Measurements from ENCODE around the gene MAN1C1. TPM values are rescaled to one million over a fixed set of nuclear protein-coding genes. Genes with fewer than 3 reads are reported as not detected.
A peak's percentile ranks its signal among the peaks of the same experiment; 100 is the strongest.

The MAN1C1 gene
- polyA plus RNA-seq (2013, experiment 1 of 2), result 7.3 TPM
- 7.1 TPM for polyA plus RNA-seq (2013, experiment 2 of 2)

GRCh38 chr1:25616095-25616986 is at the start of gene MAN1C1:
TSS of gene MAN1C1 (plus strand) at chr1:25616791. CDS start at chr1:25617798, 1,007 bp downstream.
- H2BK15ac ChIP-seq (ENCODE audit: low read length), result peak within 1 kb of the TSS; percentile 41
- no peaks in the 10 kb centered on the region for H3K79me1 ChIP-seq (ENCODE audit: low read depth, low read length)
- no CpG with 5 or more reads among the region's 116 CpGs for WGBS, 2 donors (ENCODE audit: extremely low coverage in 2 of 2, insufficient read length in 2 of 2, insufficient replicate concordance in 1 of 2)
- H2AFZ ChIP-seq (ENCODE audit: low read length), result peak within 1 kb of the TSS; percentile 98
- H3K4ac ChIP-seq (ENCODE audit: low read length), result no peak within 1 kb of the TSS
- peak within 1 kb of the TSS; percentile 59 to 89 for H3K4me3 ChIP-seq (ENCODE audit: low read length in 2 of 2)
- H3K18ac ChIP-seq (ENCODE audit: low read length), result peak within 1 kb of the TSS; percentile 94
- H3K23ac ChIP-seq (ENCODE audit: low read depth, low read length, poor library complexity), result peak within 1 kb of the TSS; percentile 48
- H3K27me3 ChIP-seq (ENCODE audit: control insufficient read depth in 3 of 3, insufficient read depth in 3 of 3, low read depth in 1 of 3, low read length in 3 of 3), result peaks cover 2 to 21% (median 19%) of the 10 kb centered on the region in 3 experiments
- peak; percentile 95 for DNase-seq (ENCODE audit: low spot score)
- no peak within 1 kb of the TSS for H2BK12ac ChIP-seq (ENCODE audit: low read length)
- H3K27ac ChIP-seq (replicated peaks; ENCODE audit: low read length), result no peak within 1 kb of the TSS
- no peak within 1 kb of the TSS for H4K91ac ChIP-seq (ENCODE audit: low read depth, low read length, poor library complexity)
- H3K4me2 ChIP-seq (ENCODE audit: insufficient read depth, low read length, poor library complexity, severe bottlenecking), result peak within 1 kb of the TSS; percentile 97
- peaks cover 15 to 27% of the 10 kb centered on the region in 2 donors for H3K4me1 ChIP-seq (ENCODE audit: control insufficient read depth in 2 of 2, insufficient read depth in 1 of 2, low read depth in 1 of 2, low read length in 2 of 2)
- H2AK5ac ChIP-seq (ENCODE audit: low read depth, low read length), result peak within 1 kb of the TSS; percentile 26
- H2BK5ac ChIP-seq (ENCODE audit: low read length), result peak within 1 kb of the TSS; percentile 13
- H4K8ac ChIP-seq (ENCODE audit: low read depth, low read length), result no peak within 1 kb of the TSS
- no peaks in the 10 kb centered on the region for H3K9me3 ChIP-seq (replicated peaks in 1 of 2; ENCODE audit: control insufficient read depth in 2 of 2, insufficient read depth in 1 of 2, low read depth in 1 of 2, low read length in 2 of 2)
- no peaks in the 10 kb centered on the region for H3K36me3 ChIP-seq (replicated peaks in 1 of 2; ENCODE audit: control insufficient read depth in 2 of 2, insufficient read depth in 2 of 2, low read length in 2 of 2)
- H3K9ac ChIP-seq (ENCODE audit: low read depth, low read length, poor library complexity), result peak within 1 kb of the TSS; percentile 87
- peak within 1 kb of the TSS; percentile 33 for H3K14ac ChIP-seq (ENCODE audit: low read length)
- H2BK120ac ChIP-seq (ENCODE audit: low read depth, low read length), result no peak within 1 kb of the TSS

GRCh38 chr1:25567710-25568089 is 48.9 kb upstream of the MAN1C1 start:
- H3K4me1 ChIP-seq (ENCODE audit: control insufficient read depth in 2 of 2, insufficient read depth in 1 of 2, low read depth in 1 of 2, low read length in 2 of 2), result peaks cover 50 to 57% of the 10 kb centered on the region in 2 donors
- H2AFZ ChIP-seq (ENCODE audit: low read length), result no peak overlapping the region
- H2AK5ac ChIP-seq (ENCODE audit: low read depth, low read length), result peak overlapping the region; percentile 73
- H3K18ac ChIP-seq (ENCODE audit: low read length), result peak overlapping the region; percentile 9
- H3K14ac ChIP-seq (ENCODE audit: low read length), result no peak overlapping the region
- no peak overlapping the region for H2BK5ac ChIP-seq (ENCODE audit: low read length)
- no peak overlapping the region for H3K4me2 ChIP-seq (ENCODE audit: insufficient read depth, low read length, poor library complexity, severe bottlenecking)
- no peak overlapping the region for H2BK12ac ChIP-seq (ENCODE audit: low read length)
- no peak overlapping the region for H3K4ac ChIP-seq (ENCODE audit: low read length)
- no peak overlapping the region for H3K27ac ChIP-seq (replicated peaks; ENCODE audit: low read length)
- whole genome bisulfite sequencing, 2 donors (ENCODE audit: extremely low coverage in 2 of 2, insufficient read length in 2 of 2, insufficient replicate concordance in 1 of 2), result no CpG with 5 or more reads among the region's 10 CpGs
- no peak overlapping the region for H4K8ac ChIP-seq (ENCODE audit: low read depth, low read length)
- H3K9me3 ChIP-seq (replicated peaks in 1 of 2; ENCODE audit: control insufficient read depth in 2 of 2, insufficient read depth in 1 of 2, low read depth in 1 of 2, low read length in 2 of 2), result no peaks in the 10 kb centered on the region
- no peak overlapping the region for H3K23ac ChIP-seq (ENCODE audit: low read depth, low read length, poor library complexity)
- no peaks in the 10 kb centered on the region for H3K79me1 ChIP-seq (ENCODE audit: low read depth, low read length)
- H3K9ac ChIP-seq (ENCODE audit: low read depth, low read length, poor library complexity), result no peak overlapping the region
- no peak for DNase-seq (ENCODE audit: low spot score)
- H2BK15ac ChIP-seq (ENCODE audit: low read length), result no peak overlapping the region
- H3K4me3 ChIP-seq (ENCODE audit: low read length in 2 of 2), result no peak overlapping the region
- no peaks in the 10 kb centered on the region for H3K27me3 ChIP-seq (ENCODE audit: control insufficient read depth in 3 of 3, insufficient read depth in 3 of 3, low read depth in 1 of 3, low read length in 3 of 3)
- H2BK120ac ChIP-seq (ENCODE audit: low read depth, low read length), result peak overlapping the region; percentile 38
- H4K91ac ChIP-seq (ENCODE audit: low read depth, low read length, poor library complexity), result no peak overlapping the region
- H3K36me3 ChIP-seq (replicated peaks in 1 of 2; ENCODE audit: control insufficient read depth in 2 of 2, insufficient read depth in 2 of 2, low read length in 2 of 2), result no peaks in the 10 kb centered on the region

GRCh38 chr1:25568090-25568833 is 48.3 kb upstream of the MAN1C1 start:
- Histone ChIP-seq H3K9ac (ENCODE audit: low read depth, low read length, poor library complexity) (no peak overlapping the region), H4K91ac (ENCODE audit: low read depth, low read length, poor library complexity) (no peak overlapping the region), H3K4me2 (ENCODE audit: insufficient read depth, low read length, poor library complexity, severe bottlenecking) (no peak overlapping the region), H3K79me1 (ENCODE audit: low read depth, low read length) (no peaks in the 10 kb centered on the region), H3K18ac (ENCODE audit: low read length) (peak overlapping the region; percentile 71), H3K27me3 (ENCODE audit: control insufficient read depth in 3 of 3, insufficient read depth in 3 of 3, low read depth in 1 of 3, low read length in 3 of 3) (no peaks in the 10 kb centered on the region), H3K4me1 (ENCODE audit: control insufficient read depth in 2 of 2, insufficient read depth in 1 of 2, low read depth in 1 of 2, low read length in 2 of 2) (peaks cover 52 to 59% of the 10 kb centered on the region in 2 donors), H2BK12ac (ENCODE audit: low read length) (no peak overlapping the region), H3K4ac (ENCODE audit: low read length) (no peak overlapping the region), H4K8ac (ENCODE audit: low read depth, low read length) (no peak overlapping the region), H3K14ac (ENCODE audit: low read length) (no peak overlapping the region), H2BK15ac (ENCODE audit: low read length) (peak overlapping the region; percentile 68), H2BK120ac (ENCODE audit: low read depth, low read length) (no peak overlapping the region), H3K36me3 (replicated peaks in 1 of 2; ENCODE audit: control insufficient read depth in 2 of 2, insufficient read depth in 2 of 2, low read length in 2 of 2) (no peaks in the 10 kb centered on the region), H2AK5ac (ENCODE audit: low read depth, low read length) (peak overlapping the region; percentile 72), H3K4me3 (ENCODE audit: low read length in 2 of 2) (no peak overlapping the region), H2AFZ (ENCODE audit: low read length) (no peak overlapping the region), H3K27ac (replicated peaks; ENCODE audit: low read length) (no peak overlapping the region), H3K23ac (ENCODE audit: low read depth, low read length, poor library complexity) (no peak overlapping the region), H3K9me3 (replicated peaks in 1 of 2; ENCODE audit: control insufficient read depth in 2 of 2, insufficient read depth in 1 of 2, low read depth in 1 of 2, low read length in 2 of 2) (no peaks in the 10 kb centered on the region), H2BK5ac (ENCODE audit: low read length) (no peak overlapping the region)
- no peak for DNase-seq (ENCODE audit: low spot score)
- no CpG with 5 or more reads among the region's 21 CpGs for WGBS, 2 donors (ENCODE audit: extremely low coverage in 2 of 2, insufficient read length in 2 of 2, insufficient replicate concordance in 1 of 2)
